NCI-H446 (cell line): ENCODE data around the gene SNCB.
"Not testable (repeated sequence)": the region's sequence is repeated elsewhere in the genome, so short reads cannot be mapped to it uniquely, and the experiment has no call there.

Experiments used
- DNase-seq, 2 experiments: peaks; one replicate each; lab custom pipeline; 2025; lab: John Stamatoyannopoulos, UW

The SNCB gene

GRCh38 chr5:176599749-176600430, 30.4 kb downstream of the SNCB start:
- not testable (repeated sequence) for DNase-seq

GRCh38 chr5:176597417-176598389, 32.6 kb downstream of the SNCB start:
- DNase-seq = no peak

GRCh38 chr5:176596689-176597416, 33.5 kb downstream of the SNCB start:
- DNase-seq = no peak

GRCh38 chr5:176596069-176596644, 34.2 kb downstream of the SNCB start:
- DNase-seq = no peak

GRCh38 chr5:176595386-176595943, 34.9 kb downstream of the SNCB start:
- DNase-seq = no peak

- no peak for DNase-seq
Observed at GRCh38 chr5:176594554-176594953, 35.8 kb downstream of the SNCB start.

- DNase-seq = no peak
Observed at GRCh38 chr5:176593273-176593869, 37.0 kb downstream of the SNCB start.

GRCh38 chr5:176592573-176592972, 37.8 kb downstream of the SNCB start:
- DNase-seq = no peak

GRCh38 chr5:176591667-176592066, 38.7 kb downstream of the SNCB start:
- DNase-seq = not testable (repeated sequence)

- no peak for DNase-seq
Observed at GRCh38 chr5:176590035-176590717, 40.2 kb downstream of the SNCB start.

GRCh38 chr5:176589039-176589769, 41.1 kb downstream of the SNCB start:
- no peak for DNase-seq

GRCh38 chr5:176588297-176588696, 42.0 kb downstream of the SNCB start:
- no peak for DNase-seq

- no peak for DNase-seq
Observed at GRCh38 chr5:176587398-176587797, 42.9 kb downstream of the SNCB start.

GRCh38 chr5:176583076-176583475, 47.3 kb downstream of the SNCB start:
- no peak for DNase-seq

GRCh38 chr5:176581361-176581760, 49.0 kb downstream of the SNCB start:
- no peak for DNase-seq

- DNase-seq = no peak
Observed at GRCh38 chr5:176579323-176579722, 51.0 kb downstream of the SNCB start.

GRCh38 chr5:176578391-176578808, 51.9 kb downstream of the SNCB start:
- no peak for DNase-seq

GRCh38 chr5:176577312-176578176, 52.8 kb downstream of the SNCB start:
- no peak for DNase-seq
